Mesodermal cell (in vitro differentiated cells): ENCODE data around the gene PMVK.
"Not testable (repeated sequence)": the region's sequence is repeated elsewhere in the genome, so short reads cannot be mapped to it uniquely, and the experiment has no call there.

Experiments
- H3K27ac ChIP-seq: 2 replicates; pipeline ENCODE4 v1.7.0; 2013; ENCODE audit warnings: mild to moderate bottlenecking, low read depth, low read length, moderate library complexity; ENCODE audit not compliant: severe bottlenecking
- H3K36me3 ChIP-seq: 2 replicates; pipeline ENCODE4 v1.7.1; 2013; ENCODE audit warnings: mild to moderate bottlenecking, low read length, moderate library complexity; ENCODE audit not compliant: control insufficient read depth, insufficient read depth
- H3K4me1 ChIP-seq: one replicate; pipeline ENCODE4 v1.7.1; 2013; ENCODE audit warnings: mild to moderate bottlenecking, low read length; ENCODE audit not compliant: insufficient read depth, control insufficient read depth, poor library complexity, severe bottlenecking
- H3K4me3 ChIP-seq: 2 replicates; pipeline ENCODE4 v1.7.0; 2013; ENCODE audit warnings: low read length, control low read depth, mild to moderate bottlenecking; ENCODE audit not compliant: insufficient read depth, poor library complexity, severe bottlenecking; ENCODE audit errors: extremely low read depth
- H3K9me3 ChIP-seq: 2 replicates; pipeline ENCODE4 v1.7.1; 2013; ENCODE audit warnings: mild to moderate bottlenecking, low read length, moderate library complexity; ENCODE audit not compliant: control insufficient read depth
- WGBS, 2 experiments: methylation state at CpG; one replicate each; pipeline ENCODE4 v1.1.5; 2013; ENCODE audit warnings: missing lambda C conversion rate in 2 of 2; ENCODE audit not compliant: insufficient coverage in 2 of 2; 5-methylcytosine and 5-hydroxymethylcytosine counted together

Gene PMVK

GRCh38 chr1:154911691-154912550, 24.6 kb downstream of the PMVK start:
- Histone ChIP-seq H3K27ac (no peak overlapping the region), H3K4me1 (no peaks in the 10 kb centered on the region), H3K9me3 (peaks cover 6% of the 10 kb centered on the region), H3K36me3 (no peaks in the 10 kb centered on the region), H3K4me3 (no peak overlapping the region)
- WGBS, 2 experiments = 91 to 92% methylated on average over 8 of the region's 8 CpGs

- Histone ChIP-seq H3K36me3 (no peaks in the 10 kb centered on the region), H3K9me3 (peaks cover 6% of the 10 kb centered on the region), H3K4me1 (no peaks in the 10 kb centered on the region), H3K4me3 (no peak overlapping the region), H3K27ac (no peak overlapping the region)
- 91 to 95% methylated on average over 5 of the region's 5 CpGs for WGBS, 2 experiments
Observed at GRCh38 chr1:154910851-154911250, 25.7 kb downstream of the PMVK start.

GRCh38 chr1:154908937-154909336, 27.6 kb downstream of the PMVK start:
- Histone ChIP-seq H3K36me3 (no peaks in the 10 kb centered on the region), H3K4me3 (no peak overlapping the region), H3K9me3 (peaks cover 6% of the 10 kb centered on the region), H3K4me1 (no peaks in the 10 kb centered on the region), H3K27ac (no peak overlapping the region)
- 87 to 89% methylated on average over 3 to 5 of the region's 5 CpGs for WGBS, 2 experiments

- not testable (repeated sequence) for H3K4me1 ChIP-seq, H3K27ac ChIP-seq, H3K9me3 ChIP-seq, H3K4me3 ChIP-seq, H3K36me3 ChIP-seq
- WGBS, 2 experiments = 86% methylated on average over 1 of the region's 3 CpGs
Observed at GRCh38 chr1:154908129-154908528, 28.4 kb downstream of the PMVK start.

GRCh38 chr1:154906621-154907081, 29.9 kb downstream of the PMVK start:
- no peaks in the 10 kb centered on the region for H3K4me1 ChIP-seq
- no peak overlapping the region for H3K27ac ChIP-seq
- WGBS, 2 experiments = 89 to 93% methylated on average over 5 to 6 of the region's 7 CpGs
- no peak overlapping the region for H3K4me3 ChIP-seq
- no peaks in the 10 kb centered on the region for H3K36me3 ChIP-seq
- H3K9me3 ChIP-seq = peaks cover 6% of the 10 kb centered on the region

GRCh38 chr1:154902938-154903566, 33.5 kb downstream of the PMVK start:
- Histone ChIP-seq H3K4me1 (no peaks in the 10 kb centered on the region), H3K36me3 (no peaks in the 10 kb centered on the region), H3K27ac (no peak overlapping the region), H3K4me3 (no peak overlapping the region), H3K9me3 (no peaks in the 10 kb centered on the region)
- WGBS, 2 experiments = 88 to 100% methylated on average over 1 of the region's 3 CpGs

- Histone ChIP-seq H3K4me1 (no peaks in the 10 kb centered on the region), H3K9me3 (no peaks in the 10 kb centered on the region), H3K36me3 (no peaks in the 10 kb centered on the region), H3K4me3 (no peak overlapping the region), H3K27ac (no peak overlapping the region)
- WGBS, 2 experiments = no CpG with 5 or more reads among the region's 1 CpG
Observed at GRCh38 chr1:154901591-154901990, 34.9 kb downstream of the PMVK start.

DNA sequence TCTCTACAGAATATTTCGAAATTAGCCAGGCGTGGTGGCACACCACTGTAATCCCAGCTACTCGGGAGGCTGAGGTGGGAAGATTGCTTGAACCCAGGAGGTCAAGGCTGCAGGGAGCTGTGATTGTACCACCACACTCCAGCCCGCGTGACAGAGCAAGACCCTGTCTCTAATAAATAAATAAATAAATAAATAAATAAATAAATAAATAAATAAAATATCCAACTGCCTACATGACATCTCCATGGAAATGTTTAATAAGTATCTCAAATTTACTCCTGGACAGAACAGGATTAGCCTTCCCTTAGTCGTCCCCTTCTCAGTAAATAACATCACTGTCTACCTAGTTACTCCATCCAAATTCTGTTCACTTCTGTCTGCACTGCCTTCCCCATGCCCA, 37.5 kb downstream of the PMVK start:
- Histone ChIP-seq H3K4me3 (no peak overlapping the region), H3K27ac (no peak overlapping the region), H3K4me1 (no peaks in the 10 kb centered on the region), H3K36me3 (no peaks in the 10 kb centered on the region), H3K9me3 (no peaks in the 10 kb centered on the region)
- 89 to 98% methylated on average over 3 to 4 of the region's 6 CpGs for WGBS, 2 experiments

- Histone ChIP-seq H3K4me3 (no peak overlapping the region), H3K4me1 (no peaks in the 10 kb centered on the region), H3K9me3 (no peaks in the 10 kb centered on the region), H3K36me3 (no peaks in the 10 kb centered on the region), H3K27ac (no peak overlapping the region)
- 89 to 90% methylated on average over 6 of the region's 10 CpGs for WGBS, 2 experiments
Observed at GRCh38 chr1:154896771-154897286, 39.7 kb downstream of the PMVK start.

DNA sequence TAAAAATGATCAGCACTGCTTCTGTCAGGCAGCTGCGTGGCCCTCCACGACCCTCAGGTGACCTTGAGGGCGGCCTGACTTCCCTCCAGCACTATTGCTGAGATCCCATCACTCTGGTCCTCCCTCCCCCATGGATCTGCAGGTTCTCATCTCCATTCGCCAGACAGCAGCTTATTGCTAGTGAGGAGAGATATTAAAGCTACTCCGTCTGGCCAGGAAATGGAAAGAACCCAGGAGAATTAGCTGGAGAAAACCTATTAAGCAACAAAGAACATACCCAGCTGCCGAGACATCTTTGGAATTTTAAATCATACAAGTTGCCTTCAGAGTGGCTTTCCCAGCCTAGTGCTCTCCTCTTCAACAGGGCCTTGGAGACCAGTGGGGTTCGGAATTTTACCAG, 40.7 kb downstream of the PMVK start:
- Histone ChIP-seq H3K4me3 (no peak overlapping the region), H3K36me3 (no peaks in the 10 kb centered on the region), H3K27ac (no peak overlapping the region), H3K4me1 (no peaks in the 10 kb centered on the region), H3K9me3 (no peaks in the 10 kb centered on the region)
- WGBS, 2 experiments = 89% methylated on average over 5 to 6 of the region's 7 CpGs

- Histone ChIP-seq H3K4me3 (no peak overlapping the region), H3K36me3 (no peaks in the 10 kb centered on the region), H3K9me3 (no peaks in the 10 kb centered on the region), H3K4me1 (peaks cover 6% of the 10 kb centered on the region), H3K27ac (no peak overlapping the region)
- WGBS, 2 experiments = no CpG with 5 or more reads among the region's 1 CpG
Observed at GRCh38 chr1:154891452-154891851, 45.1 kb downstream of the PMVK start.
